ENCODE data around the gene APBB3.

Gene APBB3

GRCh38 chr5:140550147-140551079, 14.0 kb downstream of the APBB3 start:
- DNase-seq = no peak

GRCh38 chr5:140549237-140550144, 14.9 kb downstream of the APBB3 start:
- DNase-seq = no peak

- DNase-seq = no peak
These were observed 15.6 kb downstream of the APBB3 start for GRCh38 chr5:140548791-140549190.

GRCh38 chr5:140548300-140548688, 16.1 kb downstream of the APBB3 start:
- DNase-seq = no peak

- peak; percentile 71 for DNase-seq
These were observed 16.7 kb downstream of the APBB3 start, which contains the start of gene EIF4EBP3 for GRCh38 chr5:140547508-140548299. TSS of gene EIF4EBP3 (plus strand) at chr5:140547662. CDS start at chr5:140547738, 76 bp downstream.

- DNase-seq = no peak
These were observed 17.4 kb downstream of the APBB3 start for GRCh38 chr5:140546851-140547507.

- no peak for DNase-seq
These were observed 18.8 kb downstream of the APBB3 start for GRCh38 chr5:140545606-140546005.

GRCh38 chr5:140544986-140545385, 19.4 kb downstream of the APBB3 start:
- DNase-seq = no peak

- no peak for DNase-seq
These were observed 21.4 kb downstream of the APBB3 start for GRCh38 chr5:140542972-140543371.

- DNase-seq = no peak
These were observed 24.2 kb downstream of the APBB3 start for GRCh38 chr5:140540227-140540626.

GRCh38 chr5:140524003-140524402, 40.4 kb downstream of the APBB3 start:
- DNase-seq = no peak

GRCh38 chr5:140513124-140513523, 51.3 kb downstream of the APBB3 start:
- DNase-seq = no peak

- peak; percentile 34 for DNase-seq
These were observed 54.5 kb downstream of the APBB3 start for GRCh38 chr5:140509898-140510297.
